NB4 (cell line): ENCODE data around the gene REXO1.
"Not testable (repeated sequence)": the region's sequence is repeated elsewhere in the genome, so short reads cannot be mapped to it uniquely, and the experiment has no call there.

Source experiments
- DNase-seq: peaks from one replicate; pipeline ENCODE4 v3.0.0; 2010; ENCODE audit warnings: low read depth
- H3K4me3 ChIP-seq: one replicate; pipeline ENCODE4 v1.5.1; 2011; ENCODE audit warnings: mild to moderate bottlenecking, low read depth, low read length, moderate library complexity
- CTCF ChIP-seq: IDR thresholded peaks from one replicate; pipeline ENCODE4 v1.5.1; 2012; ENCODE audit warnings: low read depth, low read length
- MAX ChIP-seq: IDR thresholded peaks from 2 replicates; pipeline ENCODE4 v1.6.1; 2011; ENCODE audit warnings: low read depth, low read length
- MYC ChIP-seq: IDR thresholded peaks from 2 replicates; pipeline ENCODE4 v1.6.1; 2011; ENCODE audit warnings: low read depth, low read length
- POLR2A ChIP-seq: IDR thresholded peaks from 2 replicates; pipeline ENCODE4 v1.6.1; 2011; ENCODE audit warnings: mild to moderate bottlenecking; ENCODE audit not compliant: insufficient read length; ENCODE audit errors: extremely low read depth

REXO1 gene

GRCh38 chr19:1882786-1883692 is 34.8 kb upstream of the REXO1 start:
- no peak for DNase-seq
- TF ChIP-seq MAX (no peak), CTCF (no peak), POLR2A (no peak), MYC (no peak)
- H3K4me3 ChIP-seq: no peak overlapping the region

GRCh38 chr19:1882089-1882785 is 34.0 kb upstream of the REXO1 start:
- no peak overlapping the region for H3K4me3 ChIP-seq
- no peak for TF ChIP-seq POLR2A
- TF ChIP-seq MAX: no peak
- no peak for DNase-seq

- H3K4me3 ChIP-seq, DNase-seq: not testable (repeated sequence)
Measured at GRCh38 chr19:1881393-1882088, 33.3 kb upstream of the REXO1 start.

GRCh38 chr19:1880611-1881392 is 32.5 kb upstream of the REXO1 start:
- DNase-seq: no peak
- TF ChIP-seq MAX (no peak), CTCF (no peak), MYC (no peak), POLR2A (no peak)
- H3K4me3 ChIP-seq: no peak overlapping the region

GRCh38 chr19:1879982-1880381 is 31.7 kb upstream of the REXO1 start:
- not testable (repeated sequence) for DNase-seq, H3K4me3 ChIP-seq

- not testable (repeated sequence) for DNase-seq, H3K4me3 ChIP-seq
Measured at GRCh38 chr19:1878583-1878982, 30.3 kb upstream of the REXO1 start.

- H3K4me3 ChIP-seq: not testable (repeated sequence)
Measured at GRCh38 chr19:1877280-1877660, 29.0 kb upstream of the REXO1 start.

GRCh38 chr19:1876496-1877279 is 28.4 kb upstream of the REXO1 start:
- H3K4me3 ChIP-seq: peak overlapping the region; percentile 21
- not testable (repeated sequence) for DNase-seq

More at GRCh38 chr19:1877280-1877660, 29.0 kb upstream of the REXO1 start:
- DNase-seq: not testable (repeated sequence)
